C4-2B (cell line): ENCODE data around the gene AQP7.

Experiments
- CTCF ChIP-seq: fragments of 450-650 bp; conservative IDR thresholded peaks from 2 replicates; pipeline ENCODE4 v1.5.1; 2017; ENCODE audit warnings: mild to moderate bottlenecking
- ZFX ChIP-seq: fragments of 450-650 bp; IDR thresholded peaks from 2 replicates; pipeline ENCODE4 v1.6.1; 2017

GRCh38 chr9:33425128-33425533, 22.8 kb upstream of the AQP7 start:
- TF ChIP-seq CTCF (no peak), ZFX (no peak)
